GM06990 (cell line): Measurements from ENCODE around the gene LCE3C.

Source experiments
- DNase-seq: peaks from one replicate; pipeline ENCODE4 v3.0.0-alpha.2; 2011; ENCODE audit not compliant: insufficient read length; ENCODE audit errors: extremely low read depth
- H3K27me3 ChIP-seq: replicated peaks from 2 replicates; pipeline ENCODE4 v1.6.0; 2011; ENCODE audit warnings: low read length; ENCODE audit not compliant: control insufficient read depth, insufficient read depth
- H3K36me3 ChIP-seq: 2 replicates; pipeline ENCODE4 v1.5.1; 2011; ENCODE audit warnings: low read length; ENCODE audit not compliant: control insufficient read depth, insufficient read depth
- H3K4me3 ChIP-seq: replicated peaks from 2 replicates; pipeline ENCODE4 v1.5.1; 2011; ENCODE audit warnings: low read depth, mild to moderate bottlenecking, control low read depth, low read length
- TF ChIP-seq, protein P1 (sequence below): IDR thresholded peaks from 2 replicates; pipeline ENCODE4 v1.5.1; 2011; ENCODE audit warnings: low read length, control low read depth, mild to moderate bottlenecking, inconsistent platforms; ENCODE audit not compliant: insufficient read depth, poor library complexity, severe bottlenecking

LCE3C gene

DNA sequence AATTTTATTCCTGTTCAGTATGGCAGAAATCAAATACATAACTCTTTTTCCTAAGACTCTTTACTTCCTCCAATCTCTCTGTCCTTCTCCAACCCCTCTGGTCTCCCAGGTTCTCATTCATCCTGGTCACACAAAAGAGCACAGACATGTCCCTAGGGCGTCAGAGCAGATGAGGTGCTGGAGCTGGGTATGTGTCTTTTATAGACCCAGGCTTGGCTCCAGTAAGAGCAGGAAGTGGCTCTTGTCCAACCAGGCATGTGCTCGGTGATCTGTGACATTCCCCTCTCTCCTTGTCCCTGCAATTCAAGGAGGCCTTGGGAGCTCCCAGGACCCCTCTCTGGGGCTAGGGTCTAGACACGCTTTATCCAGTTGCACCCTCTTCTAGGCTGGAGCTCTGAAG lies 45.1 kb downstream of the LCE3C start:
- no peaks in the 10 kb centered on the region for H3K36me3 ChIP-seq
- TF ChIP-seq, protein P1, sequence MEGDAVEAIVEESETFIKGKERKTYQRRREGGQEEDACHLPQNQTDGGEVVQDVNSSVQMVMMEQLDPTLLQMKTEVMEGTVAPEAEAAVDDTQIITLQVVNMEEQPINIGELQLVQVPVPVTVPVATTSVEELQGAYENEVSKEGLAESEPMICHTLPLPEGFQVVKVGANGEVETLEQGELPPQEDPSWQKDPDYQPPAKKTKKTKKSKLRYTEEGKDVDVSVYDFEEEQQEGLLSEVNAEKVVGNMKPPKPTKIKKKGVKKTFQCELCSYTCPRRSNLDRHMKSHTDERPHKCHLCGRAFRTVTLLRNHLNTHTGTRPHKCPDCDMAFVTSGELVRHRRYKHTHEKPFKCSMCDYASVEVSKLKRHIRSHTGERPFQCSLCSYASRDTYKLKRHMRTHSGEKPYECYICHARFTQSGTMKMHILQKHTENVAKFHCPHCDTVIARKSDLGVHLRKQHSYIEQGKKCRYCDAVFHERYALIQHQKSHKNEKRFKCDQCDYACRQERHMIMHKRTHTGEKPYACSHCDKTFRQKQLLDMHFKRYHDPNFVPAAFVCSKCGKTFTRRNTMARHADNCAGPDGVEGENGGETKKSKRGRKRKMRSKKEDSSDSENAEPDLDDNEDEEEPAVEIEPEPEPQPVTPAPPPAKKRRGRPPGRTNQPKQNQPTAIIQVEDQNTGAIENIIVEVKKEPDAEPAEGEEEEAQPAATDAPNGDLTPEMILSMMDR = no peak

DNA sequence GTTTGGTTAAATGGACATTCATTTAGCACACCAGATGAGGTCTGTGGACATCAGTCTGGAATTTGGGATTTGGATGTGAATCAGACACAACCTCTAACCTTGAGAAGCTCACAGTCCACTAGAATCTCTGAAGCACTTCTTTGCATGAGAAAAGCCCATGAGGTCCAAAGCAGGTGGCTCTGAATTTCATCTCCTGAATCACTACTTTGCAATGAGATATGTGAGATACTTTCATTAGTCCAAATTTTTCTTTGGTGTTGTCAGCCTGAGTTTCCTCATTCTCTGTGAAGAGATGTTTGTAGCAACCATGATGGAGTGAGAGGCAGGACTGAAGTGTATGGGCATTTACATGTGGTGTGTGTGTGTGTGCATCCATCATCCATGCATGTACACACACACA lies 46.6 kb downstream of the LCE3C start:
- H3K36me3 ChIP-seq = no peaks in the 10 kb centered on the region
- DNase-seq = no peak
- TF ChIP-seq, protein P1 = no peak
- no peaks in the 10 kb centered on the region; the same call in 1 of the 2 replicates for H3K27me3 ChIP-seq
- H3K4me3 ChIP-seq = no peak overlapping the region

More for the DNA sequence above, 45.1 kb downstream of the LCE3C start:
- no peaks in the 10 kb centered on the region; the same call in none of the 2 replicates for H3K27me3 ChIP-seq
- no peak for DNase-seq
- no peak overlapping the region for H3K4me3 ChIP-seq
